SK-N-SH treated with all-trans-retinoic acid at 6 μM for 48 hours (cell line): ENCODE results near the gene CAPN10.

Experiments used
- ATAC-seq: fragments of 200-7000 bp; cut with Tn5 transposase; 3 replicates; pipeline ENCODE4 v1.9.1; 2020; ENCODE audit warnings: mild to moderate bottlenecking, moderate library complexity
- ARNTL ChIP-seq: fragments of 450-650 bp; formaldehyde crosslinking; IDR thresholded peaks from 2 replicates; pipeline ENCODE4 v1.5.0; 2020; ENCODE audit warnings: low read depth, mild to moderate bottlenecking, moderate library complexity, borderline replicate concordance
- BACH2 ChIP-seq: fragments of 250-450 bp; sonication (Bioruptor Pico); IDR thresholded peaks from 2 replicates; pipeline ENCODE4 v1.9.0; 2021; ENCODE audit warnings: mild to moderate bottlenecking, borderline replicate concordance
- CSRNP3 ChIP-seq: fragments of 250-450 bp; sonication (Bioruptor Pico); IDR thresholded peaks from 2 replicates; pipeline ENCODE4 v1.5.1; 2021; ENCODE audit warnings: mild to moderate bottlenecking, moderate library complexity
- ESRRG ChIP-seq: fragments of 250-450 bp; sonication (Bioruptor Pico); IDR thresholded peaks from 2 replicates; pipeline ENCODE4 v1.6.1; 2021; ENCODE audit warnings: mild to moderate bottlenecking
- GLIS3 ChIP-seq: fragments of 250-450 bp; sonication (Bioruptor Pico); IDR thresholded peaks from 2 replicates; pipeline ENCODE4 v1.5.0; 2020; ENCODE audit warnings: mild to moderate bottlenecking, moderate library complexity
- OSR1 ChIP-seq: fragments of 250-450 bp; sonication (Bioruptor Pico); IDR thresholded peaks from 2 replicates; pipeline ENCODE4 v1.8.0; 2022; ENCODE audit warnings: moderate library complexity, mild to moderate bottlenecking, inconsistent platforms
- PATZ1 ChIP-seq: fragments of 250-450 bp; sonication (Bioruptor Pico); IDR thresholded peaks from 2 replicates; pipeline ENCODE4 v1.8.0; 2020; ENCODE audit warnings: mild to moderate bottlenecking, moderate library complexity, borderline replicate concordance
- PPARA ChIP-seq: fragments of 250-450 bp; sonication (Bioruptor Pico); IDR thresholded peaks from 2 replicates; pipeline ENCODE4 v1.5.0; 2020; ENCODE audit warnings: mild to moderate bottlenecking, borderline replicate concordance
- RARB ChIP-seq: fragments of 250-450 bp; sonication (Bioruptor Pico); IDR thresholded peaks from 2 replicates; pipeline ENCODE4 v1.8.0; 2021; ENCODE audit warnings: mild to moderate bottlenecking, moderate library complexity
- SNAI2 ChIP-seq: fragments of 250-450 bp; sonication (Bioruptor Pico); IDR thresholded peaks from 2 replicates; pipeline ENCODE4 v1.5.0; 2020; ENCODE audit warnings: mild to moderate bottlenecking, moderate library complexity
- TOX ChIP-seq: fragments of 250-450 bp; sonication (Bioruptor Pico); IDR thresholded peaks from 2 replicates; pipeline ENCODE4 v1.8.0; 2021; ENCODE audit warnings: mild to moderate bottlenecking, moderate library complexity, borderline replicate concordance
- ZC3H10 ChIP-seq: fragments of 250-450 bp; sonication (Bioruptor Pico); IDR thresholded peaks from 2 replicates; pipeline ENCODE4 v1.5.1; 2021; ENCODE audit warnings: mild to moderate bottlenecking, moderate library complexity
- ZFP3 ChIP-seq: fragments of 250-450 bp; sonication (Bioruptor Pico); IDR thresholded peaks from 2 replicates; pipeline ENCODE4 v1.5.0; 2020; ENCODE audit warnings: mild to moderate bottlenecking, moderate library complexity
- ZFP30 ChIP-seq: fragments of 450-650 bp; formaldehyde crosslinking; IDR thresholded peaks from 2 replicates; pipeline ENCODE4 v1.5.0; 2022; ENCODE audit warnings: mild to moderate bottlenecking, moderate library complexity
- ZNF565 ChIP-seq: fragments of 450-650 bp; formaldehyde crosslinking; conservative IDR thresholded peaks from 2 replicates; pipeline ENCODE4 v1.5.0; 2020; ENCODE audit warnings: low read depth, mild to moderate bottlenecking, moderate library complexity
- ZNF70 ChIP-seq: fragments of 450-650 bp; formaldehyde crosslinking; IDR thresholded peaks from 2 replicates; pipeline ENCODE4 v1.5.0; 2020; ENCODE audit warnings: mild to moderate bottlenecking, moderate library complexity
- ZNF8 ChIP-seq: fragments of 450-650 bp; formaldehyde crosslinking; IDR thresholded peaks from 2 replicates; pipeline ENCODE4 v1.5.0; 2020; ENCODE audit warnings: mild to moderate bottlenecking, moderate library complexity
- TF ChIP-seq, protein P1 (sequence below): fragments of 250-450 bp; sonication (Bioruptor Pico); IDR thresholded peaks from 2 replicates; pipeline ENCODE4 v1.8.0; 2021; ENCODE audit warnings: low read depth, mild to moderate bottlenecking, moderate library complexity, borderline replicate concordance
- TF ChIP-seq, protein P2 (sequence below): fragments of 250-450 bp; sonication (Bioruptor Pico); IDR thresholded peaks from 2 replicates; pipeline ENCODE4 v1.5.0; 2020; ENCODE audit warnings: mild to moderate bottlenecking, moderate library complexity

Gene CAPN10

GRCh38 chr2:240579771-240580614, 6.5 kb upstream of the CAPN10 start:
- TF ChIP-seq ZNF70 (no peak), BACH2 (no peak), GLIS3 (CRISPR knock-in tag) (no peak), ZNF8 (CRISPR knock-in tag) (no peak), ZFP30 (CRISPR knock-in tag) (no peak), ZFP3 (CRISPR knock-in tag) (no peak), ARNTL (no peak), TOX (CRISPR knock-in tag) (no peak), CSRNP3 (CRISPR knock-in tag) (no peak), OSR1 (no peak)
- ATAC-seq: peak; percentile 74

GRCh38 chr2:240581811-240582210, 4.7 kb upstream of the CAPN10 start:
- TF ChIP-seq PPARA (CRISPR knock-in tag) (no peak), ZFP3 (CRISPR knock-in tag) (no peak), ZNF565 (CRISPR knock-in tag) (no peak), OSR1 (no peak), BACH2 (no peak), ESRRG (CRISPR knock-in tag) (no peak), ZC3H10 (CRISPR knock-in tag) (no peak)
- TF ChIP-seq, protein P1, sequence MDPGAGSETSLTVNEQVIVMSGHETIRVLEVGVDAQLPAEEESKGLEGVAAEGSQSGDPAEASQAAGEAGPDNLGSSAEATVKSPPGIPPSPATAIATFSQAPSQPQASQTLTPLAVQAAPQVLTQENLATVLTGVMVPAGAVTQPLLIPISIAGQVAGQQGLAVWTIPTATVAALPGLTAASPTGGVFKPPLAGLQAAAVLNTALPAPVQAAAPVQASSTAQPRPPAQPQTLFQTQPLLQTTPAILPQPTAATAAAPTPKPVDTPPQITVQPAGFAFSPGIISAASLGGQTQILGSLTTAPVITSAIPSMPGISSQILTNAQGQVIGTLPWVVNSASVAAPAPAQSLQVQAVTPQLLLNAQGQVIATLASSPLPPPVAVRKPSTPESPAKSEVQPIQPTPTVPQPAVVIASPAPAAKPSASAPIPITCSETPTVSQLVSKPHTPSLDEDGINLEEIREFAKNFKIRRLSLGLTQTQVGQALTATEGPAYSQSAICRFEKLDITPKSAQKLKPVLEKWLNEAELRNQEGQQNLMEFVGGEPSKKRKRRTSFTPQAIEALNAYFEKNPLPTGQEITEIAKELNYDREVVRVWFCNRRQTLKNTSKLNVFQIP: no peak
- TF ChIP-seq, protein P2, sequence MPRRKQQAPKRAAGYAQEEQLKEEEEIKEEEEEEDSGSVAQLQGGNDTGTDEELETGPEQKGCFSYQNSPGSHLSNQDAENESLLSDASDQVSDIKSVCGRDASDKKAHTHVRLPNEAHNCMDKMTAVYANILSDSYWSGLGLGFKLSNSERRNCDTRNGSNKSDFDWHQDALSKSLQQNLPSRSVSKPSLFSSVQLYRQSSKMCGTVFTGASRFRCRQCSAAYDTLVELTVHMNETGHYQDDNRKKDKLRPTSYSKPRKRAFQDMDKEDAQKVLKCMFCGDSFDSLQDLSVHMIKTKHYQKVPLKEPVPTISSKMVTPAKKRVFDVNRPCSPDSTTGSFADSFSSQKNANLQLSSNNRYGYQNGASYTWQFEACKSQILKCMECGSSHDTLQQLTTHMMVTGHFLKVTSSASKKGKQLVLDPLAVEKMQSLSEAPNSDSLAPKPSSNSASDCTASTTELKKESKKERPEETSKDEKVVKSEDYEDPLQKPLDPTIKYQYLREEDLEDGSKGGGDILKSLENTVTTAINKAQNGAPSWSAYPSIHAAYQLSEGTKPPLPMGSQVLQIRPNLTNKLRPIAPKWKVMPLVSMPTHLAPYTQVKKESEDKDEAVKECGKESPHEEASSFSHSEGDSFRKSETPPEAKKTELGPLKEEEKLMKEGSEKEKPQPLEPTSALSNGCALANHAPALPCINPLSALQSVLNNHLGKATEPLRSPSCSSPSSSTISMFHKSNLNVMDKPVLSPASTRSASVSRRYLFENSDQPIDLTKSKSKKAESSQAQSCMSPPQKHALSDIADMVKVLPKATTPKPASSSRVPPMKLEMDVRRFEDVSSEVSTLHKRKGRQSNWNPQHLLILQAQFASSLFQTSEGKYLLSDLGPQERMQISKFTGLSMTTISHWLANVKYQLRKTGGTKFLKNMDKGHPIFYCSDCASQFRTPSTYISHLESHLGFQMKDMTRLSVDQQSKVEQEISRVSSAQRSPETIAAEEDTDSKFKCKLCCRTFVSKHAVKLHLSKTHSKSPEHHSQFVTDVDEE (CRISPR knock-in tag): no peak
- ATAC-seq: no peak

DNA sequence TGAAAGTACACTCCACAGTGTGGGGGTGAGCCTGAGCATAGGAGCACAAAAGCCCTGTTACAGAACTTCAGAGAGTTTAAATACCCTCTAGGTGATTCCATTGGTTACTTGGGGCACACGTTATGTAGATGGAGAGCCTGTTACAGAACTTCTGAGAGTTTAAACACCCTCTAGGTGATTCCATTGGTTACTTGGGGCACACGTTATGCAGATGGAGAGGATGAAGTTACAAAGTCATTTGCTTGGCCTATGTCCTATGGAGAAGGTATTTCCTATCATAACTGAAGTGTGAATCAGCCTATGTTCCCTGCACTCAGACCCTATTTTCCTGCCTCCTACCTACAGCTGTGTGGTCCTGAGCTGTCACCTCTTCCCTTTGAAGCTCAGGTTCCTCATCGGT, 3.8 kb upstream of the CAPN10 start:
- TF ChIP-seq ZNF70 (no peak), RARB (CRISPR knock-in tag) (no peak), ZFP3 (CRISPR knock-in tag) (no peak), OSR1 (no peak), ZNF565 (CRISPR knock-in tag) (no peak), ESRRG (CRISPR knock-in tag) (no peak), ZC3H10 (CRISPR knock-in tag) (no peak), SNAI2 (no peak), ZFP30 (CRISPR knock-in tag) (no peak), GLIS3 (CRISPR knock-in tag) (no peak)
- TF ChIP-seq, protein P2 (CRISPR knock-in tag): no peak
- ATAC-seq: no peak

DNA sequence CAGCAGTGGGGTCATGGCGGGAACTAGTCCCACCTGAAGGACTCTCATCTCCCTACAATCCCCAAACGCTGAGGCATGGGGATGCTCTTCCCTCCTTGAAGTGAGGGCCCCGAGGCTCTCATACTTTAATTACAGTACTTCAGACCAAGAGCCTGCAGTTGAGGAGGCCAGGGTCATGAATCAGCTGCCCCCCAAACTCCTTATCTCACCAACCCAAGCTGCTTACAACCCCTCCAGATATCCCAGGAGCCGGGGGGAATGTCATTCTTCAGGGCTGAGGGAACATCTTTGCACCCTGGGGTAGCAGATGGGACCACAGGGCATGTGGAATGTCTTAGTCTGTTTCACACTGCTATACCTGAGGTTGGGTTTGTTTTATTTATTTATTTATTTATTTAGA, 2.8 kb upstream of the CAPN10 start:
- ATAC-seq: no peak
- TF ChIP-seq TOX (CRISPR knock-in tag) (no peak), ZNF70 (no peak), ZFP3 (CRISPR knock-in tag) (no peak), BACH2 (no peak), SNAI2 (no peak), ZNF565 (CRISPR knock-in tag) (no peak), ESRRG (CRISPR knock-in tag) (no peak), PATZ1 (CRISPR knock-in tag) (no peak)
- TF ChIP-seq, protein P2 (CRISPR knock-in tag): no peak
